Dedifferentiated amniotic fluid mesenchymal stem cell (primary cell): Measurements from ENCODE around the gene GMPPB.
"Not testable (repeated sequence)": the region's sequence is repeated elsewhere in the genome, so short reads cannot be mapped to it uniquely, and the experiment has no call there.

Source experiments
- DNase-seq: peaks from one replicate; pipeline ENCODE4 v3.0.0-alpha.2; 2016; ENCODE audit errors: extremely low spot score

The GMPPB gene

GRCh38 chr3:49689908-49690624, 33.7 kb downstream of the GMPPB start:
- DNase-seq = not testable (repeated sequence)

GRCh38 chr3:49689046-49689907, 34.5 kb downstream of the GMPPB start, which contains the start of the genes MST1 and RNF123:
TSS of gene MST1 (minus strand) at chr3:49689474. CDS start at chr3:49688691, 783 bp downstream.
TSS of gene RNF123 (plus strand) at chr3:49689557. CDS start at chr3:49691166, 1,609 bp downstream.
- peak; percentile 70 for DNase-seq

- DNase-seq = not testable (repeated sequence)
These were observed 35.3 kb downstream of the GMPPB start for GRCh38 chr3:49688338-49689045.

GRCh38 chr3:49687424-49687795, 36.3 kb downstream of the GMPPB start:
- DNase-seq = not testable (repeated sequence)

- not testable (repeated sequence) for DNase-seq
These were observed 36.9 kb downstream of the GMPPB start for GRCh38 chr3:49686769-49687423.

GRCh38 chr3:49686346-49686745, 37.4 kb downstream of the GMPPB start:
- DNase-seq = not testable (repeated sequence)

- not testable (repeated sequence) for DNase-seq
These were observed 37.9 kb downstream of the GMPPB start for GRCh38 chr3:49685846-49686245.

GRCh38 chr3:49685103-49685502, 38.6 kb downstream of the GMPPB start:
- not testable (repeated sequence) for DNase-seq

GRCh38 chr3:49684453-49684852, 39.3 kb downstream of the GMPPB start:
- not testable (repeated sequence) for DNase-seq

- DNase-seq = no peak
These were observed 40.6 kb downstream of the GMPPB start for GRCh38 chr3:49683162-49683561.

- no peak for DNase-seq
These were observed 42.2 kb downstream of the GMPPB start for GRCh38 chr3:49681543-49681942.

- DNase-seq = no peak
These were observed 42.6 kb downstream of the GMPPB start for GRCh38 chr3:49681232-49681522.

- DNase-seq = no peak
These were observed 43.1 kb downstream of the GMPPB start for GRCh38 chr3:49680493-49681231.

GRCh38 chr3:49675912-49676311, 47.8 kb downstream of the GMPPB start:
- DNase-seq = no peak

GRCh38 chr3:49674497-49674983, 49.2 kb downstream of the GMPPB start:
- DNase-seq = no peak

GRCh38 chr3:49673715-49674496, 49.8 kb downstream of the GMPPB start, which contains the start of gene APEH:
TSS of gene APEH (plus strand) at chr3:49674351. CDS start at chr3:49674402, 51 bp downstream.
- peak; percentile 97 for DNase-seq

GRCh38 chr3:49673121-49673714, 50.5 kb downstream of the GMPPB start:
- no peak for DNase-seq

- DNase-seq = peak; percentile 45
These were observed 52.2 kb downstream of the GMPPB start for GRCh38 chr3:49671291-49672288.
